Epithelial cell of esophagus (primary cell): ENCODE data around the gene CASP9.

Experiments
- DNase-seq: peaks from one replicate; pipeline ENCODE4 v3.0.0; 2010; ENCODE audit warnings: low read depth
- H3K4me3 ChIP-seq: 2 replicates; pipeline ENCODE4 v1.5.1; 2011; ENCODE audit warnings: mild to moderate bottlenecking, low read length, control low read depth
- TF ChIP-seq, protein P1 (sequence below): IDR thresholded peaks from 2 replicates; pipeline ENCODE4 v1.5.1; 2011; ENCODE audit warnings: low read depth, mild to moderate bottlenecking, low read length, control low read depth, inconsistent platforms; ENCODE audit not compliant: insufficient read depth; ENCODE audit errors: missing control alignments

The CASP9 gene

DNA sequence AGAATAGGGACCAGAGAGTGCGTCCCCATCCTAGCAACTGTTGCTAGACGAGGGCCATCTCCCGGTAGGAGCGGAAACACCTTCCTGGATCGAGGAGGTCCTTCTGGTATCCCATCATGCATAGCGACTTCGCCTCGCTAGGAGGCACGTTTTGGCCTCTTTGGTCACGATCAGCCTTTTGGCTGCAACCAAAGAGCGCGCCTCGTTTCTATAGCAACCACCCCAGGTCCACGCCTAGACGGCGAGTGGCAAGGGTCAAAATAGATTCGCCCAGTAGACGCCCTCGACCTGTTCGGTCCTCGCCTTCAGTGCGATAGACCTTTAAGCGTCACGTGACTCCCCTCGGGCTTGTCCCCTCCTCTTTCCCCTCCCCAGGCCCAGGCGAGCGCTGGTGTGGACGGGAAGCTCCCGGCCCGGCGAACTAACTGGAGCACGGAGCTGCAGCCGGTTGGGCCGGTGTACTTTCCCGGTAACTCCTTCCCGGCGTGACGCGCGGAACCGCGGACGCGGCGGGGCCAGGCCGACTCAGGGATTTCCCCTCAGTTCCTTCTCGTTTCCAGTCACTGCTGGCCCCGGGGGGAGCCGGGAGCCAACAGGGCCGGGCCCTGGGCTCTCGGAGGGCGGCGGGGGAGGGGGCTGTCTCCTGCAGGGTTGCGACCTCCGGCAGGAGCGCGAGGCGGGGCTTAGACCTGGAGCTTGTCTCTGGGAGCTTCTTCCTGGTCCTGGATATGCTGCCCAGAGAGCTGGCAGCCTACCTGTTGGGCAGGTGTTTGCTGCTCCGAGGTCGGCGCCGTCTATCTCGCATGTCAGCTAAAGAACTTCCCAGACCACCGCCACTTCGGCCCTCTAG, 2.7 kb upstream of the CASP9 start, which contains the start of gene DNAJC16:
Gene DNAJC16, plus strand, starts transcription at position 359 of the 850 bp plus-strand sequence. CDS start 2,258 bp downstream, outside the sequence.
- peak within 1 kb of the TSS; percentile 79 for H3K4me3 ChIP-seq
- TF ChIP-seq, protein P1, sequence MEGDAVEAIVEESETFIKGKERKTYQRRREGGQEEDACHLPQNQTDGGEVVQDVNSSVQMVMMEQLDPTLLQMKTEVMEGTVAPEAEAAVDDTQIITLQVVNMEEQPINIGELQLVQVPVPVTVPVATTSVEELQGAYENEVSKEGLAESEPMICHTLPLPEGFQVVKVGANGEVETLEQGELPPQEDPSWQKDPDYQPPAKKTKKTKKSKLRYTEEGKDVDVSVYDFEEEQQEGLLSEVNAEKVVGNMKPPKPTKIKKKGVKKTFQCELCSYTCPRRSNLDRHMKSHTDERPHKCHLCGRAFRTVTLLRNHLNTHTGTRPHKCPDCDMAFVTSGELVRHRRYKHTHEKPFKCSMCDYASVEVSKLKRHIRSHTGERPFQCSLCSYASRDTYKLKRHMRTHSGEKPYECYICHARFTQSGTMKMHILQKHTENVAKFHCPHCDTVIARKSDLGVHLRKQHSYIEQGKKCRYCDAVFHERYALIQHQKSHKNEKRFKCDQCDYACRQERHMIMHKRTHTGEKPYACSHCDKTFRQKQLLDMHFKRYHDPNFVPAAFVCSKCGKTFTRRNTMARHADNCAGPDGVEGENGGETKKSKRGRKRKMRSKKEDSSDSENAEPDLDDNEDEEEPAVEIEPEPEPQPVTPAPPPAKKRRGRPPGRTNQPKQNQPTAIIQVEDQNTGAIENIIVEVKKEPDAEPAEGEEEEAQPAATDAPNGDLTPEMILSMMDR: peak; percentile 40
- DNase-seq: peak; percentile 100

DNA sequence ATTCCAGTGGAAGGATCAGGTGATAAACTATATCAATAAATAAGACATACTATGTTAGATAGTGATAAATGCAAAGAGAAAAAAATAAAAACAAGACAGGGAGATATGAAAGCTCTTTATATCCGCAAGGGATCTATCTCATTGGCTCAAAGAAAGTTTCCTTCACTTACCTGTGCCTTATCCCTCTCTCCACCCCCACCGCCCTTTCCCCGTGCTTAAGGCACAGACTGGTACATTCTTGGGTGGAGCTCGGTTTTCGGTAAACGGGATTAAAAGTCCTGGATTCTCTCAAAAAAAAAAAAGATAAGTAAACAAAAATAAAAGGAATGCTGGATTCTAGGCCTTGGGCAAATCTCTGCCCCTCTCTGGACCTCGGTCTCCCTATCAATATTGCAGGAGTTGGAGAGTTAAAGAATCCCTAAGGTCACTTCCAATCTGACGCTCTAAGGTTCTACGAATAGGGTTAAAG, 2.0 kb upstream of the CASP9 start:
- H3K4me3 ChIP-seq: peak overlapping the region; percentile 79
- DNase-seq: no peak
- TF ChIP-seq, protein P1: no peak

GRCh38 chr1:15525050-15526020, 1.3 kb upstream of the CASP9 start:
- peak overlapping the region; percentile 79 for H3K4me3 ChIP-seq

DNA sequence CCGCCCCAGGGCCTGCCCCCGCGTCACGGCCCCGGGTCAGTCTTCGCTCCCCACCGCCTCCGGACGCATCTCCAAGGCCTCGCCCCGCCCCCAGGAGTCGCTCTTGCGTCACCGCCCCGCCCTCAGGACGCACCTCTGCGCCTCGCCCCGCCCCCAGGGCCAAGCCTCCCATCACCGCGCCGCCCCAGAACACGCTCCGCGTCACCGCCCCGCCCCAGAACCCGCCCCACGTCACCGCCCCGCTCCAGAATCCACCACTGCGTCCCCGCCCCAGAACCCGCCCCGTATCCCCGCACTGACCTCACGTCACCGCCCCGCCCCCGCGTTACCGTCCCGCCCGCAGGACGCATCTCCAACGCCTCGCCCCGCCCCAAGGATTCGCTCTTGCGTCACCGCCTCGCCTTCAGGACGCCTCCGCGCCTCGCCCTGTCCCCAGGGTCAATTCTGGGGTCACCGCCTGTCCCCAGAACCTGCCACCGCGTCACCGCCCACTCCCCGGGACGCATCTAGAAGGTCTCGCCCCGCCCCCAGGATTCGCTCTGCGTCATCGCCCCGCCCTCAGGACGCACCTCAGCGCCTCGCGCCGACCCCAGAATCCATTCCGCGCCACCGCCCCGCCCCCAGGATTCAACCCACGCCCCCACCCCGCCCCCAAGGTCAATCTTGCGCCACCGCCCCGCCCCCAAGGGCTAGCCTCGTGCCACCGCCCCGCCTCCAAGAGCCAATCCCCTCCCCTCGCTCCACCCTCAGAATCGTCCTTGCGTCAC, 451 bp upstream of the CASP9 start:
- H3K4me3 ChIP-seq: peak overlapping the region; percentile 55
- TF ChIP-seq, protein P1: no peak
- peak; percentile 99 for DNase-seq

More at GRCh38 chr1:15525050-15526020, 1.3 kb upstream of the CASP9 start:
- peak; percentile 6 for DNase-seq
- TF ChIP-seq, protein P1: no peak

DNA sequence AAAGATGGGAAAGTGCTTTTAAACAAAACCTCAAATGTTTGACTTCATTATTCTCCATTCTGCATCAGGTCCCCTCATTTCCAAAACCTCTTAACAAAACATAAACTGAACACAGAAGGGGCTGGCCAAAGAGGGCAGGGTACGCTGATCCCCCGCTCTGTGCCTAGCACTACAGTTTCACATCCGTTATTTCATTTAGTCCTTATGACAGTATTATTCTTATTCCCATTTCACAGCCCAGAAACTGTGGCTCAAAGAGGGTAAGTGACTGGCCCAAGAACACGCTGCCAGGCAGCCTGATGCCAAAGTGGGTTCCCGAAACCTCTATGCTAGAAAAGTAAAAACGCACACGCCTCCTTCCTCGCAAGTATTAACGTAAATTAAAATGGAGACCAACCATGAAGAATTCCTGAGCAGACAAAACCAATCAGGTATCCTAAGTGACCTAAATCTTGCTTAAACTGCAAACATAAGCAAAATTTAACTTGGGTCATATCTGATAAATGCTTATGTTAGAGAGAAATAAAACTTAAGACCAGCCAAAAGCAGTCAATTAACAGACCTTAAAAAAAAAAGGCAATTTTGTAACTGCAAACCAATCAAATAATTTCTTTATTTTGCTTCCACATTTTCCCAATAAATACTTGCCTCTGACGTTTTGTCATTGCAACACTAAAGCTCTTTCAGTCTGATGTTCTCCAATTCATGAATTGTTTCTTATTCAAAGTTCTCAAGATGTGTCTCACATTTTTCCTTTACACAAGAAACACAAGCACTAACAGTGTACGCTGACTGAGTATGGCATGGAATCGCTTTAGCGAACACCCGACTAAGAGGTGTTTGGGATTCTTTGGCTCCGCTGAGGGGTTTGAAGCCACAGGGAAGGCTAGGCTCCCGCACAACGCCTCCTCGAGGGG, 653 bp downstream of the CASP9 start:
- DNase-seq: no peak

More for the DNA sequence above, 653 bp downstream of the CASP9 start:
- TF ChIP-seq, protein P1: no peak
- H3K4me3 ChIP-seq: peak overlapping the region; percentile 54
